OCI-LY7 (cell line): Measurements from ENCODE around the gene CNIH2. TPM values are rescaled to one million over a fixed set of nuclear protein-coding genes. Genes with fewer than 3 reads are reported as not detected.

Experiments
- BruUV-seq: library from RNA; stranded (reverse); fragments of 400-500 nt; replicated peaks from 2 replicates; lab custom pipeline; 2021; lab: Mats Ljungman, UMichigan
- CTCF ChIA-PET: fragments of 300-600 bp; sonication (Branson Sonifier 250); formaldehyde crosslinking; loops from one replicate; lab custom pipeline; 2022; ENCODE audit warnings: antibody characterized with exemption; ENCODE audit not compliant: unreplicated experiment; lab: Charles Lee
- POLR2A ChIA-PET: fragments of 300-600 bp; sonication (Branson Sonifier 250); formaldehyde crosslinking; loops from one replicate; lab custom pipeline; 2022; ENCODE audit warnings: antibody characterized with exemption; lab: Charles Lee
- DNase-seq: peaks from one replicate; pipeline ENCODE4 v3.0.0-alpha.2; 2015; ENCODE audit warnings: low spot score
- H2AFZ ChIP-seq: fragments of 200-600 bp; sonication (generic), shearing (Covaris generic); 2 replicates; pipeline ENCODE4 v1.6.1; 2014; ENCODE audit warnings: mild to moderate bottlenecking, antibody characterized with exemption, low read length, moderate library complexity
- H3K27ac ChIP-seq: fragments of 200-600 bp; sonication (generic); 2 replicates; pipeline ENCODE4 v1.5.1; 2014; ENCODE audit warnings: mixed run types, low read depth, mild to moderate bottlenecking, moderate library complexity, low read length, inconsistent platforms; ENCODE audit not compliant: poor library complexity, severe bottlenecking
- H3K36me3 ChIP-seq: fragments of 200-600 bp; sonication (generic); 2 replicates; pipeline ENCODE4 v1.6.1; 2014; ENCODE audit warnings: mild to moderate bottlenecking, antibody characterized with exemption, low read length, moderate library complexity, mixed read lengths; ENCODE audit not compliant: insufficient read depth
- H3K4me1 ChIP-seq: fragments of 200-600 bp; sonication (generic); 2 replicates; pipeline ENCODE4 v1.5.1; 2014; ENCODE audit warnings: mild to moderate bottlenecking, low read length; ENCODE audit not compliant: insufficient read depth, poor library complexity, severe bottlenecking
- H3K4me2 ChIP-seq: fragments of 200-600 bp; sonication (generic); 2 replicates; pipeline ENCODE4 v1.6.1; 2014; ENCODE audit warnings: mild to moderate bottlenecking, low read length
- H3K4me3 ChIP-seq: fragments of 200-600 bp; sonication (generic); 2 replicates; pipeline ENCODE4 v1.5.1; 2014; ENCODE audit warnings: mild to moderate bottlenecking, low read depth, low read length; ENCODE audit not compliant: poor library complexity, severe bottlenecking
- H3K79me2 ChIP-seq: fragments of 200-600 bp; sonication (generic); 2 replicates; pipeline ENCODE4 v1.6.1; 2016; ENCODE audit warnings: low read depth, mild to moderate bottlenecking, low read length, moderate library complexity, mixed read lengths; ENCODE audit not compliant: insufficient read depth
- H3K9me2 ChIP-seq: fragments of 200-600 bp; sonication (generic); 2 replicates; pipeline ENCODE4 v1.6.1; 2016; ENCODE audit warnings: mild to moderate bottlenecking, low read length, mixed read lengths; ENCODE audit not compliant: insufficient read depth
- H3K9me3 ChIP-seq: fragments of 200-600 bp; sonication (generic); 2 replicates; pipeline ENCODE4 v1.6.1; 2014; ENCODE audit warnings: mild to moderate bottlenecking, mixed run types, low read length, mixed read lengths
- H4K20me1 ChIP-seq: fragments of 200-600 bp; sonication (generic); 2 replicates; pipeline ENCODE4 v1.6.1; 2014; ENCODE audit warnings: mild to moderate bottlenecking, antibody characterized with exemption, low read length, moderate library complexity, mixed read lengths; ENCODE audit not compliant: insufficient read depth
- EZH2phosphoT487 ChIP-seq: fragments of 200-600 bp; sonication (generic); IDR thresholded peaks from 2 replicates; pipeline ENCODE4 v1.6.1; 2018; ENCODE audit warnings: low read depth, borderline replicate concordance, mild to moderate bottlenecking, mixed run types, antibody characterized with exemption, low read length, moderate library complexity, mixed read lengths
- intact Hi-C: fragments of 100-400 bp; cut with micrococcal nuclease; formaldehyde crosslinking; loops from one replicate; pipeline ENCODE4 v1.10.0; 2022; ENCODE audit not compliant: unreplicated experiment
- total RNA-seq, 2 experiments: library from RNA; depleted of rRNA in 1 of 2; stranded (reverse); fragments of >200 nt in 1 of 2; shearing (Covaris generic) in 1 of 2; gene quantifications; 2 replicates each; pipeline ENCODE4 v1.2.3, GENCODE V29; 2014 to 2022
- TF ChIP-seq, protein P1 (sequence below): fragments of 200-600 bp; sonication (generic); conservative IDR thresholded peaks from 2 replicates; pipeline ENCODE4 v1.5.1; 2014; ENCODE audit warnings: mild to moderate bottlenecking, antibody characterized with exemption, low read length, moderate library complexity, mixed read lengths

Gene CNIH2
- total RNA-seq, 2 experiments from 2014 or later = 0.60 to 2.7 TPM

DNA sequence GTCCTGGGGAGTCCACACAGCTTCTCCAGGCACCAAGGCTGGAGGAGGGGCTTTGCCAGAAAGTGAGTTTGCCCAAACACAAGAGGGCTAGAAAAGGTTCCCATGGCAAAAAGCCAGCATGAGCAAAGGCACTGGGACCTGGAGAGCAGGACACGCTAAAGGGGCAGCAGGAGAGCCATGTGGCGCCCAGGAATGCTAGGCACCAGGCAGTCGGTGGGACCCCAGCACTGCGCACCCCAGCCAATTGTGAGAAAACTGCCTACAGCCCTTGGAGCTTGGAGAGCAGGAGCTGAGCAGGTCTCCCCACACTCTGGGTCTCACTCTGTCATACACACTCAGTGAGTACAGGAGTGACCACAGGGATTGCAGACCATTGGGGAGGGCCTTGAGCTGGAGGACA is 14.7 kb upstream of the CNIH2 start:
- peaks cover 82% of the 10 kb centered on the region for H3K36me3 ChIP-seq
- no peak for TF ChIP-seq EZH2phosphoT487
- no peak overlapping the region for H3K4me2 ChIP-seq
- no TSS peak for BruUV-seq
- H4K20me1 ChIP-seq = no peaks in the 10 kb centered on the region; the same call in 1 of the 2 replicates
- peaks cover 13% of the 10 kb centered on the region; the same call in 1 of the 2 replicates for H3K79me2 ChIP-seq
- peaks cover 22% of the 10 kb centered on the region for H3K4me1 ChIP-seq
- no peaks in the 10 kb centered on the region for H3K9me2 ChIP-seq
- no peaks in the 10 kb centered on the region for H3K9me3 ChIP-seq
- ChIA-PET POLR2A (no interaction called here), CTCF (no interaction called here)
- intact Hi-C loops = no loop called here
- no peak overlapping the region for H3K4me3 ChIP-seq
- no peak overlapping the region for H2AFZ ChIP-seq
- DNase-seq = no peak
- H3K27ac ChIP-seq = no peak overlapping the region

DNA sequence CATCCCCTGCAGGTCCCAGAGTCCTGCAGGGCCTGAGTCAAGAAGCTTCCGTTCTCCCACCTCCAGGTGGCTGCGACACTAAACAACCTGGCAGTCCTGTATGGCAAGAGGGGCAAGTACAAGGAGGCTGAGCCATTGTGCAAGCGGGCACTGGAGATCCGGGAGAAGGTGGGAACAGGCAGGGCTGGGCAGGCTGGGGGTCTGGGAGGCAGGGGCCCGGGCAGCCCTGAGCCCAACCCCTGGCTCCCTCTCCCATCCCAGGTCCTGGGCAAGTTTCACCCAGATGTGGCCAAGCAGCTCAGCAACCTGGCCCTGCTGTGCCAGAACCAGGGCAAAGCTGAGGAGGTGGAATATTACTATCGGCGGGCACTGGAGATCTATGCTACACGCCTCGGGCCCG is 14.2 kb upstream of the CNIH2 start:
- BruUV-seq = no TSS peak
- H3K9me3 ChIP-seq = no peaks in the 10 kb centered on the region
- TF ChIP-seq, protein P1, sequence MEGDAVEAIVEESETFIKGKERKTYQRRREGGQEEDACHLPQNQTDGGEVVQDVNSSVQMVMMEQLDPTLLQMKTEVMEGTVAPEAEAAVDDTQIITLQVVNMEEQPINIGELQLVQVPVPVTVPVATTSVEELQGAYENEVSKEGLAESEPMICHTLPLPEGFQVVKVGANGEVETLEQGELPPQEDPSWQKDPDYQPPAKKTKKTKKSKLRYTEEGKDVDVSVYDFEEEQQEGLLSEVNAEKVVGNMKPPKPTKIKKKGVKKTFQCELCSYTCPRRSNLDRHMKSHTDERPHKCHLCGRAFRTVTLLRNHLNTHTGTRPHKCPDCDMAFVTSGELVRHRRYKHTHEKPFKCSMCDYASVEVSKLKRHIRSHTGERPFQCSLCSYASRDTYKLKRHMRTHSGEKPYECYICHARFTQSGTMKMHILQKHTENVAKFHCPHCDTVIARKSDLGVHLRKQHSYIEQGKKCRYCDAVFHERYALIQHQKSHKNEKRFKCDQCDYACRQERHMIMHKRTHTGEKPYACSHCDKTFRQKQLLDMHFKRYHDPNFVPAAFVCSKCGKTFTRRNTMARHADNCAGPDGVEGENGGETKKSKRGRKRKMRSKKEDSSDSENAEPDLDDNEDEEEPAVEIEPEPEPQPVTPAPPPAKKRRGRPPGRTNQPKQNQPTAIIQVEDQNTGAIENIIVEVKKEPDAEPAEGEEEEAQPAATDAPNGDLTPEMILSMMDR = no peak
- no peak for TF ChIP-seq EZH2phosphoT487
- no peak overlapping the region for H3K27ac ChIP-seq
- H3K79me2 ChIP-seq = peaks cover 9% of the 10 kb centered on the region
- H3K36me3 ChIP-seq = peaks cover 82% of the 10 kb centered on the region
- H3K4me2 ChIP-seq = no peak overlapping the region
- no peak for DNase-seq
- peaks cover 19% of the 10 kb centered on the region for H3K4me1 ChIP-seq
- ChIA-PET CTCF (no interaction called here), POLR2A (no interaction called here)
- no peak overlapping the region for H2AFZ ChIP-seq
- intact Hi-C loops = no loop called here
- no peaks in the 10 kb centered on the region; the same call in 1 of the 2 replicates for H4K20me1 ChIP-seq
- no peak overlapping the region for H3K4me3 ChIP-seq
- H3K9me2 ChIP-seq = no peaks in the 10 kb centered on the region

DNA sequence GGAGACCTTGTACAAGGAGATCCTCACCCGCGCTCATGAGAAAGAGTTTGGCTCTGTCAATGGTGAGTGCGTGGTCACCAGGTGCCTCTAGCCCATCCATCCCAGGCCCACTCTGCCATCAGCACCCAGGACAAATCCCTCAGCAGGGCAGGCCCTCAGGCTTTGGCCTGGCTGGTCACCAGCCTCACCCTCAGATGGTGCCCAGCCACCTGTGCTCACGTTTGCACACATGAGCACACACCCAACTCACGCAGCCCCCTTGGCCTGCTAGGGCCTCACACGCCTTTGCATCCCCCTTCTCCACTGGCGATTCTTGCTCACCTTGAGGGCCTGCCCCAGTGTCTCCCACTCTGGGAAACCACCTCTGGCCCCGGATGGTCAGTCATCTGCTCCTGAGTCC is 13.6 kb upstream of the CNIH2 start:
- TF ChIP-seq, protein P1 = no peak
- TF ChIP-seq EZH2phosphoT487 = no peak
- CTCF ChIA-PET = no interaction called here
- Histone ChIP-seq H3K36me3 (peaks cover 76% of the 10 kb centered on the region), H3K9me3 (no peaks in the 10 kb centered on the region), H3K27ac (no peak overlapping the region), H2AFZ (no peak overlapping the region), H3K4me3 (no peak overlapping the region), H3K79me2 (peaks cover 9% of the 10 kb centered on the region), H3K4me1 (peaks cover 15% of the 10 kb centered on the region), H3K4me2 (no peak overlapping the region), H3K9me2 (no peaks in the 10 kb centered on the region), H4K20me1 (no peaks in the 10 kb centered on the region)
- intact Hi-C loops = no loop called here
- POLR2A ChIA-PET = no interaction called here
- no TSS peak for BruUV-seq
- DNase-seq = no peak
